Thyroid gland (tissue), 4 donors: ENCODE data around the gene AKAP6. TPM values are rescaled to one million over a fixed set of nuclear protein-coding genes. Genes with fewer than 3 reads are reported as not detected.

Source experiments
- DNase-seq, 2 donors: peaks; one replicate each; pipeline ENCODE4 v3.0.0-alpha.2; 2019
- H3K27ac ChIP-seq, 3 donors: fragments of 200-600 bp; sonication (generic); 1 replicate in 2 of 3; 2 replicates in 1 of 3; pipeline ENCODE4 v1.5.1; 2016 to 2019; ENCODE audit warnings: mild to moderate bottlenecking in 1 of 3, moderate library complexity in 1 of 3
- H3K27me3 ChIP-seq: fragments of 200-600 bp; sonication (generic); one replicate; pipeline ENCODE4 v1.5.1; 2019
- H3K36me3 ChIP-seq, 2 donors: fragments of 200-600 bp; sonication (generic); one replicate each; pipeline ENCODE4 v1.5.1; 2016 to 2019
- H3K4me1 ChIP-seq, 2 donors: fragments of 200-600 bp; sonication (generic); one replicate each; pipeline ENCODE4 v1.5.1; 2017 to 2019
- H3K4me3 ChIP-seq, 3 donors: fragments of 200-600 bp; sonication (generic); replicated peaks in 1 of 3; 1 replicate in 2 of 3; 2 replicates in 1 of 3; pipeline ENCODE4 v1.5.1; 2016; ENCODE audit warnings: mild to moderate bottlenecking in 1 of 3
- H3K9me3 ChIP-seq: fragments of 200-600 bp; sonication (generic); one replicate; pipeline ENCODE4 v1.5.1; 2017
- POLR2A ChIP-seq, 2 donors: fragments of 450-650 bp; IDR thresholded peaks; one replicate each; pipeline ENCODE4 v1.6.1; 2017; ENCODE audit warnings: antibody characterized with exemption in 2 of 2, mild to moderate bottlenecking in 2 of 2, moderate library complexity in 1 of 2
- WGBS, 2 donors: methylation state at CpG; one replicate each; pipeline ENCODE4 v1.1.5; 2017; 5-methylcytosine and 5-hydroxymethylcytosine counted together
- intact Hi-C: fragments of 100-400 bp; cut with DNase I; formaldehyde crosslinking; loops from one replicate; pipeline ENCODE4 v1.15.1; 2023
- total RNA-seq, 4 donors: library from RNA; depleted of rRNA; stranded (reverse); fragments of >200 nt; gene quantifications; one replicate each; pipeline ENCODE4 v1.2.3, GENCODE V29; 2016
- TF ChIP-seq, protein P1 (sequence below), 6 experiments: fragments of 200-600 bp in 3 of 6; fragments of 450-650 bp in 3 of 6; sonication (generic) in 3 of 6; IDR thresholded peaks; one replicate each; pipeline ENCODE4 v1.5.1; 2016 to 2019; ENCODE audit warnings: antibody characterized with exemption in 6 of 6, mild to moderate bottlenecking in 2 of 6, inconsistent platforms in 1 of 6, moderate library complexity in 1 of 6

The AKAP6 gene
- total RNA-seq, 4 donors from 2014 or later, result 13.0 to 34.5 (median 22.7) TPM

DNA sequence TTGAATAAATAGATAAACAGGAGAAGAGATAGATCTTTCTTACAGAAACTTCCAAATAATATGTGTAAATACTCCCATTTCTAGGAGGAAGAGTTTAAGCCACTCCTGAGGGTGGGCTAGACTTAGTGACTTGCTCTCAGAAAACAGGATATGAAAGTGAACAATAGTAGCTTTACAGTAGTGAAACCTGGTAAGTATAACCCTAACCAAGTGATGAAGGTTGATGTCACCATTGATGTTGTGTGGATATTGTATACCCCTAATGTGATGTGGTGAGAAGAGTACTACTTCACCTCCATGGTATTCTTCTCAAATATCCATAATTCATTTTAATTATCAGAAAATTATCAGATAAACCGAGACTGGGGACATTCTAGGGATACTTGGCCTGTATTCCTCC lies 20.9 kb downstream of the AKAP6 start:
- peaks cover 0 to 6% of the 10 kb centered on the region in 2 donors for H3K4me1 ChIP-seq
- no peak for TF ChIP-seq POLR2A (IDR thresholded peaks at IDR 0.05)
- TF ChIP-seq, protein P1, sequence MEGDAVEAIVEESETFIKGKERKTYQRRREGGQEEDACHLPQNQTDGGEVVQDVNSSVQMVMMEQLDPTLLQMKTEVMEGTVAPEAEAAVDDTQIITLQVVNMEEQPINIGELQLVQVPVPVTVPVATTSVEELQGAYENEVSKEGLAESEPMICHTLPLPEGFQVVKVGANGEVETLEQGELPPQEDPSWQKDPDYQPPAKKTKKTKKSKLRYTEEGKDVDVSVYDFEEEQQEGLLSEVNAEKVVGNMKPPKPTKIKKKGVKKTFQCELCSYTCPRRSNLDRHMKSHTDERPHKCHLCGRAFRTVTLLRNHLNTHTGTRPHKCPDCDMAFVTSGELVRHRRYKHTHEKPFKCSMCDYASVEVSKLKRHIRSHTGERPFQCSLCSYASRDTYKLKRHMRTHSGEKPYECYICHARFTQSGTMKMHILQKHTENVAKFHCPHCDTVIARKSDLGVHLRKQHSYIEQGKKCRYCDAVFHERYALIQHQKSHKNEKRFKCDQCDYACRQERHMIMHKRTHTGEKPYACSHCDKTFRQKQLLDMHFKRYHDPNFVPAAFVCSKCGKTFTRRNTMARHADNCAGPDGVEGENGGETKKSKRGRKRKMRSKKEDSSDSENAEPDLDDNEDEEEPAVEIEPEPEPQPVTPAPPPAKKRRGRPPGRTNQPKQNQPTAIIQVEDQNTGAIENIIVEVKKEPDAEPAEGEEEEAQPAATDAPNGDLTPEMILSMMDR (IDR thresholded peaks at IDR 0.05), result no peak
- 65 to 70% methylated on average over 1 of the region's 1 CpG for WGBS, 2 donors
- no peaks in the 10 kb centered on the region for H3K36me3 ChIP-seq
- DNase-seq, result no peak
- no peaks in the 10 kb centered on the region for H3K9me3 ChIP-seq
- H3K27me3 ChIP-seq, result no peaks in the 10 kb centered on the region
- H3K27ac ChIP-seq, result no peak overlapping the region
- intact Hi-C loops, result no loop called here
- no peak overlapping the region for H3K4me3 ChIP-seq

DNA sequence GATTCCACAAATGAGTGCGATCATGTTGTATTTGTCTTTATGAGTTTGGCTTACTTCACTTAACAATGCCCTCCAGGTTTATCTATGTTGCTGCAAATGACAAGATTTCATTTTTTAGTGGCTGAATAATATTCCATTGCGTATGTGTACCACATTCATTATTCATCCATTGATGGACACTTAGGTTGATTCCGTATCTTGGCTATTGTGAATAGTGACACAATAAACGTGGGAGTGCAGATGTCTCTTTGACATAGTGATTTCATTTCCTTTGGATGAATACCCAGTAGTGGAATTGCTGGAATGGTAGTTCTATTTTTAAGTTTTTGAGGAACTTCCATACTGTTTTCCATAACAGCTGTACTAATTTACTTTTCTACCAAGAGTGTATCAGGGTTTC lies 23.5 kb downstream of the AKAP6 start:
- no peak overlapping the region for H3K27ac ChIP-seq
- no peaks in the 10 kb centered on the region for H3K36me3 ChIP-seq
- DNase-seq, result no peak
- H3K9me3 ChIP-seq, result no peaks in the 10 kb centered on the region
- H3K4me3 ChIP-seq, result no peak overlapping the region
- H3K4me1 ChIP-seq, result peaks cover 0 to 6% of the 10 kb centered on the region in 2 donors
- TF ChIP-seq POLR2A (IDR thresholded peaks at IDR 0.05), result no peak
- TF ChIP-seq, protein P1 (IDR thresholded peaks at IDR 0.05), result no peak
- intact Hi-C loops, result no loop called here
- H3K27me3 ChIP-seq, result no peaks in the 10 kb centered on the region
- WGBS, 2 donors, result 91 to 94% methylated on average over 4 of the region's 4 CpGs

DNA sequence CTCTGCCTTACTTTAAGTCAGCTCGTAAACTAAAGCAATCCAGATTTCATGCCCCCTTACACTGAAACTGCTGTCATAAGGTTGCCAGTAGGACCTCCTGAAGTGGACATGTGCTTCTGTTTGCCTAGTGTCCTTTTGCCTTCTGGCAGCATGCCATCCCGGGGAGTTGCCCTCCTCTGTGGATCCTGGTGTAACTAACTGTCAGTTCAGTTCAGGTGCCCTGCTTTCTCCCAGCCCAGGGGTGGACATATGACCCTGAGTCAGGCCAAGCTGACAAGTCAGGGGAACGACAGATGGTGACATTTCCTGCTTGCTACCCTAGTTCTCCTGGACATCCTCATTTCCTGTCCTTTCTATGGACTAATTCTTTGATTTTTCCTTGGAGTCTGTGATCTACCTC lies 25.6 kb downstream of the AKAP6 start:
- Histone ChIP-seq H3K27ac (no peak overlapping the region), H3K4me1 (peaks cover 0 to 6% of the 10 kb centered on the region in 2 donors), H3K9me3 (no peaks in the 10 kb centered on the region), H3K4me3 (no peak overlapping the region), H3K27me3 (no peaks in the 10 kb centered on the region), H3K36me3 (no peaks in the 10 kb centered on the region)
- DNase-seq, result peak; percentile 47 to 72
- WGBS, 2 donors, result 50 to 57% methylated on average over 3 of the region's 3 CpGs
- intact Hi-C loops, result no loop called here
- TF ChIP-seq, protein P1 (IDR thresholded peaks at IDR 0.05), result no peak
- TF ChIP-seq POLR2A (IDR thresholded peaks at IDR 0.05), result no peak

DNA sequence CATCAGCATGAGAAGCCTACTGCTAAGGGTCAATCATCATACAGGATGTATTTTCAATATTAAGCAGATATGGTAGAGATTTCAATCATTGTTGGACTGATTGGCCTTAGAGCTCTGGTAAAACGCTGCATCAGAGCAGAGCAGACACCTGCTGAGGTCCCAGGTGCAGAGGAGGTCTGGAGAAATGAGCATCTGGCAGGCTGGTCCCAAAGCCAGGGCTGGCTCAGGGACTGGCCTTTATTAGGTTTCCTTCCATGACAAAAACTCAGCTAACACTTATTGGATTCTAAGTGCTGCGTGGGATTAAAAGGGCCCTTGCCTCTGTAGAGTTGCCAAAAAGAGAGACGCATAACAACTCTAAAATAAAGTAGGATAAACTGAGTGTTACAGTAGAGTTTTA lies 29.7 kb downstream of the AKAP6 start:
- intact Hi-C loops, result no loop called here
- H3K36me3 ChIP-seq, result no peaks in the 10 kb centered on the region
- TF ChIP-seq POLR2A (IDR thresholded peaks at IDR 0.05), result no peak
- TF ChIP-seq, protein P1 (IDR thresholded peaks at IDR 0.05), result no peak
- H3K4me3 ChIP-seq, result no peak overlapping the region
- DNase-seq, result no peak
- H3K27ac ChIP-seq, result no peak overlapping the region
- H3K9me3 ChIP-seq, result no peaks in the 10 kb centered on the region
- H3K27me3 ChIP-seq, result no peaks in the 10 kb centered on the region
- peaks cover 10 to 16% of the 10 kb centered on the region in 2 donors for H3K4me1 ChIP-seq
- WGBS, 2 donors, result 68 to 76% methylated on average over 3 of the region's 3 CpGs

DNA sequence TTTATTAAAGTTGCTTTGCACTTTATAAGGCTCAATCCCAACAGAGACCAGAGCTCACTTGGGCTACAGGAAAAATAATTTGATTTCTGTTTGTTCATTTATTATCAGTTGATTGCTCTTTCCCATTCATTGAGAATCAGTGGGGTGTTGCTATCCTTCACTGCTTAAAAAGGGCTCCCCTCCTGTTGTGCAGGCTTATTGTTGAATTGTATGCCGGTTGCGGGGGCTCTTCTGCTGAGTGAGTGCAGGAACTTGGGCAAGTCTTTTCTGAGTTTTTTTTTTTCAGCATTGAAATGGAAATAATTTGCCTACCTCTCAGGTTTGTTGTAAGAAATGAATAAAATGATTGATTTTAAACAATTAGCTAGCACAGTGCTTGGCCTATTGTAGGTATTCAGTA lies 32.6 kb downstream of the AKAP6 start:
- intact Hi-C loops, result no loop called here
- H3K4me1 ChIP-seq, result peaks cover 11 to 29% of the 10 kb centered on the region in 2 donors
- H3K27me3 ChIP-seq, result no peaks in the 10 kb centered on the region
- no peak overlapping the region for H3K27ac ChIP-seq
- TF ChIP-seq, protein P1 (IDR thresholded peaks at IDR 0.05), result no peak
- TF ChIP-seq POLR2A (IDR thresholded peaks at IDR 0.05), result no peak
- H3K36me3 ChIP-seq, result no peaks in the 10 kb centered on the region
- H3K4me3 ChIP-seq, result no peak overlapping the region
- no peak for DNase-seq
- no peaks in the 10 kb centered on the region for H3K9me3 ChIP-seq
- 92 to 100% methylated on average over 2 of the region's 2 CpGs for WGBS, 2 donors
